ENCODE results near the gene DOCK3.
"Not testable (repeated sequence)": the region's sequence is repeated elsewhere in the genome, so short reads cannot be mapped to it uniquely, and the experiment has no call there.

Gene DOCK3

GRCh38 chr3:50840983-50841489 lies 166.3 kb downstream of the DOCK3 start:
- Mint-ChIP-seq H3K27me3 (peaks cover 28% of the 10 kb centered on the region), H3K27ac (ENCODE audit: low read depth) (no peak overlapping the region), H3K4me1 (no peaks in the 10 kb centered on the region), H3K36me3 (ENCODE audit: insufficient read depth) (no peaks in the 10 kb centered on the region), H3K9me3 (no peaks in the 10 kb centered on the region), H3K4me3 (no peak overlapping the region)
- no peak for DNase-seq (ENCODE audit: low spot score in 2 of 2)
- ATAC-seq (replicated peaks; ENCODE audit: extremely low read depth, poor library complexity, severe bottlenecking), result no peak

GRCh38 chr3:50848308-50848707 lies 173.6 kb downstream of the DOCK3 start:
- no peak overlapping the region for H3K4me3 Mint-ChIP-seq
- H3K27me3 Mint-ChIP-seq, result peaks cover 55% of the 10 kb centered on the region
- DNase-seq (ENCODE audit: low spot score in 2 of 2) (no peak), ATAC-seq (replicated peaks; ENCODE audit: extremely low read depth, poor library complexity, severe bottlenecking) (no peak)
- peaks cover 2% of the 10 kb centered on the region for H3K36me3 Mint-ChIP-seq (ENCODE audit: insufficient read depth)
- no peaks in the 10 kb centered on the region for H3K4me1 Mint-ChIP-seq
- peaks cover 11% of the 10 kb centered on the region for H3K9me3 Mint-ChIP-seq
- H3K27ac Mint-ChIP-seq (ENCODE audit: low read depth), result no peak overlapping the region

GRCh38 chr3:50850639-50851511 lies 176.1 kb downstream of the DOCK3 start:
- Mint-ChIP-seq H3K9me3 (peaks cover 11% of the 10 kb centered on the region), H3K4me1 (no peaks in the 10 kb centered on the region), H3K27me3 (peaks cover 40% of the 10 kb centered on the region), H3K27ac (ENCODE audit: low read depth) (no peak overlapping the region), H3K36me3 (ENCODE audit: insufficient read depth) (peaks cover 2% of the 10 kb centered on the region), H3K4me3 (no peak overlapping the region)
- ATAC-seq (replicated peaks; ENCODE audit: extremely low read depth, poor library complexity, severe bottlenecking) (no peak), DNase-seq (ENCODE audit: low spot score in 2 of 2) (no peak)

- ATAC-seq (replicated peaks; ENCODE audit: extremely low read depth, poor library complexity, severe bottlenecking) (no peak), DNase-seq (ENCODE audit: low spot score in 2 of 2) (no peak)
- Mint-ChIP-seq H3K27me3 (peaks cover 12% of the 10 kb centered on the region), H3K9me3 (no peaks in the 10 kb centered on the region), H3K4me1 (no peaks in the 10 kb centered on the region), H3K4me3 (no peak overlapping the region), H3K27ac (ENCODE audit: low read depth) (no peak overlapping the region), H3K36me3 (ENCODE audit: insufficient read depth) (no peaks in the 10 kb centered on the region)
Measured at GRCh38 chr3:50853936-50854335, 179.2 kb downstream of the DOCK3 start.

- no peak for ATAC-seq (replicated peaks; ENCODE audit: extremely low read depth, poor library complexity, severe bottlenecking)
- Mint-ChIP-seq H3K27ac (ENCODE audit: low read depth) (no peak overlapping the region), H3K9me3 (peaks cover 6% of the 10 kb centered on the region), H3K4me1 (no peaks in the 10 kb centered on the region), H3K27me3 (peaks cover 38% of the 10 kb centered on the region), H3K36me3 (ENCODE audit: insufficient read depth) (no peaks in the 10 kb centered on the region), H3K4me3 (no peak overlapping the region)
- DNase-seq (ENCODE audit: low spot score in 2 of 2), result no peak
Measured at GRCh38 chr3:50862221-50862620, 187.5 kb downstream of the DOCK3 start.

GRCh38 chr3:50873376-50874157 lies 198.8 kb downstream of the DOCK3 start:
- no peak overlapping the region for H3K4me3 Mint-ChIP-seq
- peaks cover 79% of the 10 kb centered on the region for H3K27me3 Mint-ChIP-seq
- no peak for ATAC-seq (replicated peaks; ENCODE audit: extremely low read depth, poor library complexity, severe bottlenecking)

GRCh38 chr3:50874876-50875275 lies 200.1 kb downstream of the DOCK3 start:
- H3K4me3 Mint-ChIP-seq; H3K36me3 Mint-ChIP-seq (ENCODE audit: insufficient read depth); H3K4me1 Mint-ChIP-seq; ATAC-seq (replicated peaks; ENCODE audit: extremely low read depth, poor library complexity, severe bottlenecking); H3K27ac Mint-ChIP-seq (ENCODE audit: low read depth); DNase-seq (ENCODE audit: low spot score in 2 of 2): not testable (repeated sequence)
- H3K9me3 Mint-ChIP-seq, result peaks cover 11% of the 10 kb centered on the region
- peaks cover 83% of the 10 kb centered on the region for H3K27me3 Mint-ChIP-seq

More at GRCh38 chr3:50873376-50874157, 198.8 kb downstream of the DOCK3 start:
- Mint-ChIP-seq H3K36me3 (ENCODE audit: insufficient read depth) (no peaks in the 10 kb centered on the region), H3K9me3 (peaks cover 11% of the 10 kb centered on the region), H3K27ac (ENCODE audit: low read depth) (no peak overlapping the region), H3K4me1 (no peaks in the 10 kb centered on the region)
- no peak for DNase-seq (ENCODE audit: low spot score in 2 of 2)

GRCh38 chr3:50876947-50877346 lies 202.2 kb downstream of the DOCK3 start:
- no peak for ATAC-seq (replicated peaks; ENCODE audit: extremely low read depth, poor library complexity, severe bottlenecking)
- Mint-ChIP-seq H3K4me1 (no peaks in the 10 kb centered on the region), H3K4me3 (no peak overlapping the region), H3K27me3 (peaks cover 74% of the 10 kb centered on the region), H3K27ac (ENCODE audit: low read depth) (no peak overlapping the region), H3K36me3 (ENCODE audit: insufficient read depth) (no peaks in the 10 kb centered on the region), H3K9me3 (peaks cover 4% of the 10 kb centered on the region)
- no peak for DNase-seq (ENCODE audit: low spot score in 2 of 2)

- ATAC-seq (replicated peaks; ENCODE audit: extremely low read depth, poor library complexity, severe bottlenecking); H3K27ac Mint-ChIP-seq (ENCODE audit: low read depth); H3K4me1 Mint-ChIP-seq; H3K36me3 Mint-ChIP-seq (ENCODE audit: insufficient read depth); DNase-seq (ENCODE audit: low spot score in 2 of 2); H3K9me3 Mint-ChIP-seq; H3K4me3 Mint-ChIP-seq: not testable (repeated sequence)
- peaks cover 49% of the 10 kb centered on the region for H3K27me3 Mint-ChIP-seq
Measured at GRCh38 chr3:50882733-50883132, 208.0 kb downstream of the DOCK3 start.

GRCh38 chr3:50883755-50884154 lies 209.0 kb downstream of the DOCK3 start:
- Mint-ChIP-seq H3K36me3 (ENCODE audit: insufficient read depth) (no peaks in the 10 kb centered on the region), H3K9me3 (no peaks in the 10 kb centered on the region), H3K4me1 (no peaks in the 10 kb centered on the region), H3K27me3 (peaks cover 39% of the 10 kb centered on the region), H3K4me3 (no peak overlapping the region), H3K27ac (ENCODE audit: low read depth) (no peak overlapping the region)
- DNase-seq (ENCODE audit: low spot score in 2 of 2) (no peak), ATAC-seq (replicated peaks; ENCODE audit: extremely low read depth, poor library complexity, severe bottlenecking) (no peak)

GRCh38 chr3:50885070-50885850 lies 210.5 kb downstream of the DOCK3 start:
- H3K9me3 Mint-ChIP-seq, result no peaks in the 10 kb centered on the region
- H3K4me1 Mint-ChIP-seq, result no peaks in the 10 kb centered on the region
- H3K36me3 Mint-ChIP-seq (ENCODE audit: insufficient read depth), result no peaks in the 10 kb centered on the region
- no peak for DNase-seq (ENCODE audit: low spot score in 2 of 2)
- H3K27me3 Mint-ChIP-seq, result peaks cover 24% of the 10 kb centered on the region
- ATAC-seq (replicated peaks; ENCODE audit: extremely low read depth, poor library complexity, severe bottlenecking), result no peak
- H3K27ac Mint-ChIP-seq (ENCODE audit: low read depth), result no peak overlapping the region
- H3K4me3 Mint-ChIP-seq, result no peak overlapping the region

GRCh38 chr3:50890688-50891344 lies 216.1 kb downstream of the DOCK3 start:
- Mint-ChIP-seq H3K4me3 (no peak overlapping the region), H3K27ac (ENCODE audit: low read depth) (no peak overlapping the region), H3K9me3 (peaks cover 15% of the 10 kb centered on the region), H3K27me3 (peaks cover 24% of the 10 kb centered on the region), H3K4me1 (no peaks in the 10 kb centered on the region), H3K36me3 (ENCODE audit: insufficient read depth) (no peaks in the 10 kb centered on the region)
- no peak for DNase-seq (ENCODE audit: low spot score in 2 of 2)
- no peak for ATAC-seq (replicated peaks; ENCODE audit: extremely low read depth, poor library complexity, severe bottlenecking)
